Erythroblast (primary cell): ENCODE data around the gene COX6B1.
"Not testable (repeated sequence)": the region's sequence is repeated elsewhere in the genome, so short reads cannot be mapped to it uniquely, and the experiment has no call there.

ENCODE experiments used
- GATA1 ChIP-seq: IDR thresholded peaks from 2 replicates; pipeline ENCODE4 v1.6.1; 2011; ENCODE audit warnings: low read depth, mild to moderate bottlenecking, control low read depth, low read length, moderate library complexity
- POLR2A ChIP-seq: IDR thresholded peaks from 2 replicates; pipeline ENCODE4 v1.6.1; 2011; ENCODE audit warnings: mild to moderate bottlenecking, low read length

- not testable (repeated sequence) for TF ChIP-seq GATA1, POLR2A
These were observed 41.0 kb upstream of the COX6B1 start for GRCh38 chr19:35607170-35607569.
